Stimulated activated CD4-positive, alpha-beta T cell treated with anti-CD3 and anti-CD28 coated beads, Interleukin-2, amount 100 ng/mL, for 48 hours (primary cell): ENCODE measurements around the gene FRMD5.
"Not testable (repeated sequence)": the region's sequence is repeated elsewhere in the genome, so short reads cannot be mapped to it uniquely, and the experiment has no call there.

Source experiments
- DNase-seq, 2 donors: peaks; one replicate each; pipeline ENCODE4 v3.0.0-alpha.2; 2020

The FRMD5 gene

GRCh38 chr15:44195151-44195740 lies at the start of gene FRMD5:
FRMD5 (minus strand) TSS chr15:44195271.
- peak; percentile 83 to 84 for DNase-seq

- DNase-seq = no peak
Measured at GRCh38 chr15:44243829-44244228, 48.8 kb upstream of the FRMD5 start.

GRCh38 chr15:44243141-44243540 lies 48.1 kb upstream of the FRMD5 start:
- DNase-seq = no peak

- no peak for DNase-seq
Measured at GRCh38 chr15:44231842-44232241, 36.8 kb upstream of the FRMD5 start.

- not testable (repeated sequence) for DNase-seq
Measured at GRCh38 chr15:44229301-44229700, 34.2 kb upstream of the FRMD5 start.

GRCh38 chr15:44227584-44227983 lies 32.5 kb upstream of the FRMD5 start:
- no peak for DNase-seq

GRCh38 chr15:44227001-44227400 lies 31.9 kb upstream of the FRMD5 start:
- not testable (repeated sequence) for DNase-seq

GRCh38 chr15:44222478-44222877 lies 27.4 kb upstream of the FRMD5 start:
- DNase-seq = no peak

GRCh38 chr15:44219073-44219472 lies 24.0 kb upstream of the FRMD5 start:
- DNase-seq = no peak

GRCh38 chr15:44216958-44217357 lies 21.9 kb upstream of the FRMD5 start:
- no peak for DNase-seq

- DNase-seq = no peak
Measured at GRCh38 chr15:44215594-44215993, 20.5 kb upstream of the FRMD5 start.

GRCh38 chr15:44208956-44209355 lies 13.9 kb upstream of the FRMD5 start:
- no peak for DNase-seq

GRCh38 chr15:44207643-44208042 lies 12.6 kb upstream of the FRMD5 start:
- DNase-seq = no peak

- no peak for DNase-seq
Measured at GRCh38 chr15:44199393-44199792, 4.3 kb upstream of the FRMD5 start.

GRCh38 chr15:44194323-44195150 lies 534 bp downstream of the FRMD5 start:
- peak; percentile 18 to 24 for DNase-seq

- DNase-seq = no peak
Measured at GRCh38 chr15:44193651-44194322, 1.3 kb downstream of the FRMD5 start.

- no peak for DNase-seq
Measured at GRCh38 chr15:44188795-44189194, 6.3 kb downstream of the FRMD5 start.

- no peak for DNase-seq
Measured at GRCh38 chr15:44186705-44187104, 8.4 kb downstream of the FRMD5 start.

- no peak for DNase-seq
Measured at GRCh38 chr15:44183363-44183762, 11.7 kb downstream of the FRMD5 start.

GRCh38 chr15:44181410-44181809 lies 13.7 kb downstream of the FRMD5 start:
- DNase-seq = no peak

- no peak for DNase-seq
Measured at GRCh38 chr15:44177139-44177538, 17.9 kb downstream of the FRMD5 start.

- no peak for DNase-seq
Measured at GRCh38 chr15:44173813-44174212, 21.3 kb downstream of the FRMD5 start.

GRCh38 chr15:44163370-44163769 lies 31.7 kb downstream of the FRMD5 start:
- DNase-seq = no peak

GRCh38 chr15:44160796-44161195 lies 34.3 kb downstream of the FRMD5 start:
- no peak for DNase-seq
